Colonic mucosa (tissue), 4 donors: Measurements from ENCODE around the gene KCNK17. TPM values are rescaled to one million over a fixed set of nuclear protein-coding genes. Genes with fewer than 3 reads are reported as not detected.

ENCODE experiments used
- DNase-seq: peaks from one replicate; pipeline ENCODE4 v3.0.0-alpha.2; 2020
- H3K27ac ChIP-seq: fragments of 200-600 bp; one replicate; pipeline ENCODE4 v1.8.0; 2021
- H3K27me3 ChIP-seq: fragments of 200-600 bp; one replicate; pipeline ENCODE4 v1.8.0; 2021
- H3K36me3 ChIP-seq: fragments of 200-600 bp; one replicate; pipeline ENCODE4 v1.8.0; 2021
- H3K4me1 ChIP-seq: fragments of 200-600 bp; one replicate; pipeline ENCODE4 v1.8.0; 2021; ENCODE audit warnings: mild to moderate bottlenecking
- H3K4me3 ChIP-seq: fragments of 200-600 bp; one replicate; pipeline ENCODE4 v1.8.0; 2021
- H3K9ac ChIP-seq, 2 donors: one replicate each; pipeline ENCODE4 v1.7.0; 2013; ENCODE audit warnings: control low read depth in 2 of 2, low read depth in 2 of 2, low read length in 2 of 2
- H3K9me3 ChIP-seq: fragments of 200-600 bp; one replicate; pipeline ENCODE4 v1.8.0; 2021
- CTCF ChIP-seq: fragments of 200-600 bp; IDR thresholded peaks from one replicate; pipeline ENCODE4 v1.8.0; 2022; ENCODE audit warnings: antibody characterized with exemption, mild to moderate bottlenecking
- intact Hi-C: fragments of 100-400 bp; cut with DNase I; formaldehyde crosslinking; loops from one replicate; pipeline ENCODE4 v1.14.1; 2022
- total RNA-seq, 2 donors: library from RNA; stranded (reverse); fragmentation: NEBNext Ultra II Directional in 1 of 2; extraction: Animal tissue kit (Norgen Biotek cat#: 25700) in 1 of 2; gene quantifications; one replicate each; pipeline ENCODE4 v1.2.1, GENCODE V29; 2021
- donor health status: healthy.
- donor health status: DM: no; HTN: no; CAD: no.
- donor health status: DM: no; HTN: no; CAD: no.

KCNK17 gene
- total RNA-seq, 2 donors from 2014 or later: not detected

GRCh38 chr6:39304951-39305350 is 9.3 kb downstream of the KCNK17 start:
- no peak overlapping the region for H3K9ac ChIP-seq
- no peaks in the 10 kb centered on the region for H3K36me3 ChIP-seq
- no peak overlapping the region for H3K4me3 ChIP-seq
- no peak overlapping the region for H3K27ac ChIP-seq
- intact Hi-C loops: loop anchor here (2.0 kb wide), 1 partner anchor 138 kb away; no protein-coding TSS in a partner anchor
- TF ChIP-seq CTCF: no peak
- no peaks in the 10 kb centered on the region for H3K4me1 ChIP-seq
- no peak for DNase-seq
- no peaks in the 10 kb centered on the region for H3K27me3 ChIP-seq
- H3K9me3 ChIP-seq: no peaks in the 10 kb centered on the region

GRCh38 chr6:39303425-39304153 is 10.6 kb downstream of the KCNK17 start:
- Histone ChIP-seq H3K4me3 (no peak overlapping the region), H3K27ac (no peak overlapping the region), H3K9ac (peak overlapping the region in 1 of 2 donors; percentile 30), H3K9me3 (no peaks in the 10 kb centered on the region), H3K36me3 (no peaks in the 10 kb centered on the region), H3K4me1 (no peaks in the 10 kb centered on the region), H3K27me3 (no peaks in the 10 kb centered on the region)
- no peak for DNase-seq
- no peak for TF ChIP-seq CTCF
- intact Hi-C loops: loop anchor here (2.0 kb wide), 1 partner anchor 137 kb away; no protein-coding TSS in a partner anchor

- H3K4me3 ChIP-seq: no peak overlapping the region
- no peak overlapping the region for H3K27ac ChIP-seq
- no peaks in the 10 kb centered on the region for H3K9me3 ChIP-seq
- no peaks in the 10 kb centered on the region for H3K36me3 ChIP-seq
- DNase-seq: peak; percentile 93
- intact Hi-C loops: no loop called here
- H3K4me1 ChIP-seq: no peaks in the 10 kb centered on the region
- no peaks in the 10 kb centered on the region for H3K27me3 ChIP-seq
- peak overlapping the region in 1 of 2 donors; percentile 30 for H3K9ac ChIP-seq
- TF ChIP-seq CTCF: peak; percentile 88
These were observed 11.4 kb downstream of the KCNK17 start for GRCh38 chr6:39302669-39303424.

GRCh38 chr6:39302011-39302410 is 12.2 kb downstream of the KCNK17 start:
- no peak for TF ChIP-seq CTCF
- Histone ChIP-seq H3K9me3 (no peaks in the 10 kb centered on the region), H3K27me3 (no peaks in the 10 kb centered on the region), H3K4me1 (no peaks in the 10 kb centered on the region), H3K27ac (no peak overlapping the region), H3K36me3 (no peaks in the 10 kb centered on the region), H3K4me3 (no peak overlapping the region), H3K9ac (no peak overlapping the region)
- no peak for DNase-seq
- intact Hi-C loops: no loop called here

GRCh38 chr6:39301606-39302005 is 12.6 kb downstream of the KCNK17 start:
- Histone ChIP-seq H3K4me3 (no peak overlapping the region), H3K9me3 (no peaks in the 10 kb centered on the region), H3K36me3 (no peaks in the 10 kb centered on the region), H3K27me3 (no peaks in the 10 kb centered on the region), H3K9ac (no peak overlapping the region), H3K4me1 (no peaks in the 10 kb centered on the region), H3K27ac (no peak overlapping the region)
- intact Hi-C loops: no loop called here
- DNase-seq: no peak
- TF ChIP-seq CTCF: no peak
